Measurements from ENCODE around the gene SELENOW. TPM values are rescaled to one million over a fixed set of nuclear protein-coding genes. Genes with fewer than 3 reads are reported as not detected.

Gene SELENOW
- polyA plus RNA-seq, 3 donors from 2014 or later = 294 to 618 (median 368) TPM

- no peak overlapping the region for H3K4me3 Mint-ChIP-seq
Observed at GRCh38 chr19:47750752-47751151, 27.8 kb upstream of the SELENOW start.

DNA sequence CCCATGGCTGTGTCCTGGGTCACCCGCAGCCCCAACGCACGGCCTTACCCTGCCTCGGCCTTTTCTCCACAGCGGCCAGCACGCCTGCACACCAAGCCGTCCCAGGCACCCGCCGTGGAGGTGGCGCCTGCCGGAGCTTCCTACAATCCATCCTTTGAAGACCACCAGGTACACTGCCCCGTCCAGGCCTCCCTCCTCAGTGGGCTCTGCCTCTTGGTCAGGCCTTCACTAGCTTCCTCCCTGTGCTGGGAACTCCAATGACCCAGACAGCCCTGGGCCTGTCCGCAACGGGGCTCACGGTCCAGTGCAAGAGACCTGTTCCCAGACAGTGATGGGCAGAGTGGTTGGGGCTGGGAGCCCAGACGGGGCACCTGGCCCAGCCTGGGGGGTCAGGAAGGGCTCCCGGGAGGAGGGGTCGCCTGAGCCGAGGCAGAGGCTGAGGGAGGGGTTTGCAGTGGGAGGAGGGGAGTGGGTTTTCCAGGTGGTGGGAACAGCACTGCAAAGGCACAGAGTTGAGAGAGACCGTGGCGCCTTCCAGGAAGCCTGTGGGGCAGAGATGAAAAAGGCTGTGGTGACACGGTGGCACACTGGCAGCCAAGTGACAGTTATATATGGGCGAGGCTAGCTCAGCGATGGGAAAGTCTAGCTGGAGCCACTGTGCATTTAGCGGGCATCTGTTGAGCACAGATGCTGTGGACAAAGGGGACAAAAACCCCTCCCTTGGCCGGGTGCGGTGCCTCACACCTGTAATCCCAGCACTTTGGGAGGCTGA lies 25.9 kb upstream of the SELENOW start:
- Mint-ChIP-seq H3K4me1 (peaks cover 13 to 14% of the 10 kb centered on the region in 2 donors), H3K27me3 (ENCODE audit: low read depth in 3 of 3) (peaks cover 6 to 13% (median 11%) of the 10 kb centered on the region in 3 donors), H3K36me3 (peaks cover 22 to 27% (median 23%) of the 10 kb centered on the region in 3 donors), H3K27ac (peak overlapping the region in 1 of 6 donors; percentile 28), H3K4me3 (no peak overlapping the region), H3K9me3 (no peaks in the 10 kb centered on the region)
- no peak for DNase-seq

More at GRCh38 chr19:47750752-47751151, 27.8 kb upstream of the SELENOW start:
- no peaks in the 10 kb centered on the region for H3K9me3 Mint-ChIP-seq
- peaks cover 20 to 22% of the 10 kb centered on the region in 2 donors for H3K4me1 Mint-ChIP-seq
- H3K36me3 Mint-ChIP-seq = peaks cover 12 to 19% (median 17%) of the 10 kb centered on the region in 3 donors
- peaks cover 0 to 9% (median 7%) of the 10 kb centered on the region in 3 donors for H3K27me3 Mint-ChIP-seq (ENCODE audit: low read depth in 3 of 3)
- H3K27ac Mint-ChIP-seq = peak overlapping the region in 1 of 6 donors; percentile 30
- DNase-seq = no peak

DNA sequence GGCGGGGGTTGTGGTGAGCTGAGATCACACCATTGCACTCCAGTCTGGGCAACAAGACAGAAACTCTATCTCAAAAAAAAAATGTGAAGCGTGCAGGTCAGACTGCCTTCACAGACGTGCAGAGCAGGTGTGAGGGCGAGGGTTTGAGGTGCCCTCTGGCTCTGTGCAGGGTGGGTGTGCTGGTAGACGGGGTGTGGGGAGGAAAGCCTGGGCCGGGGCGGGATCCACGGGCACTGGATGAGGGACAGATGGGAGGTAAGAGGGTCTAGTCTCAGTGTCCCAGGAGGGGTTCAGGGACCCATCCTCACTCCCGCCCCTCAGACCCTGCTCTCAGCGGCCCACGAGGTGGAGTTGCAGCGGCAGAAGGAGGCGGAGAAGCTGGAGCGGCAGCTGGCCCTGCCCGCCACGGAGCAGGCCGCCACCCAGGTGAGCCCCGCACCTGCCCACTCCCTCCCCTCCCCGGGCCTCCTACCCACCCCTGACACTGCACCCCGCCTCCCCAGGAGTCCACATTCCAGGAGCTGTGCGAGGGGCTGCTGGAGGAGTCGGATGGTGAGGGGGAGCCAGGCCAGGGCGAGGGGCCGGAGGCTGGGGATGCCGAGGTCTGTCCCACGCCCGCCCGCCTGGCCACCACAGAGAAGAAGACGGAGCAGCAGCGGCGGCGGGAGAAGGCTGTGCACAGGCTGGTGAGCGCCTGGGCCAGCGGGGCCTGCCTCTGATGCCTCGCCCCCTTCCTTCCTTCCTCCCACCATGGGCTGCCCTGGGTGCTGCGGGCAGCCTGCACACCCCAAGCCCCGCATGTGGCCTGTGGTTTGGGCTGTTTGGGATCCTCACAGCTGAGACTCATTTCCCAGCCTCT lies 24.1 kb upstream of the SELENOW start:
- no peak overlapping the region for H3K4me3 Mint-ChIP-seq
- peaks cover 26 to 36% (median 34%) of the 10 kb centered on the region in 3 donors for H3K36me3 Mint-ChIP-seq
- peaks cover 0 to 2% (median 0%) of the 10 kb centered on the region in 6 donors for H3K9me3 Mint-ChIP-seq
- H3K4me1 Mint-ChIP-seq = peaks cover 0 to 3% of the 10 kb centered on the region in 2 donors
- peaks cover 10 to 13% (median 12%) of the 10 kb centered on the region in 3 donors for H3K27me3 Mint-ChIP-seq (ENCODE audit: low read depth in 3 of 3)
- DNase-seq = no peak
- H3K27ac Mint-ChIP-seq = no peak overlapping the region

- peaks cover 0 to 2% of the 10 kb centered on the region in 2 donors for H3K4me1 Mint-ChIP-seq
- H3K36me3 Mint-ChIP-seq = peaks cover 26 to 36% (median 34%) of the 10 kb centered on the region in 3 donors
- H3K27me3 Mint-ChIP-seq (ENCODE audit: low read depth in 3 of 3) = peaks cover 11 to 14% (median 12%) of the 10 kb centered on the region in 3 donors
- H3K4me3 Mint-ChIP-seq = no peak overlapping the region
- no peak overlapping the region for H3K27ac Mint-ChIP-seq
- H3K9me3 Mint-ChIP-seq = peaks cover 0 to 2% (median 0%) of the 10 kb centered on the region in 6 donors
- DNase-seq = no peak
Observed at GRCh38 chr19:47755065-47755761, 23.3 kb upstream of the SELENOW start.

DNA sequence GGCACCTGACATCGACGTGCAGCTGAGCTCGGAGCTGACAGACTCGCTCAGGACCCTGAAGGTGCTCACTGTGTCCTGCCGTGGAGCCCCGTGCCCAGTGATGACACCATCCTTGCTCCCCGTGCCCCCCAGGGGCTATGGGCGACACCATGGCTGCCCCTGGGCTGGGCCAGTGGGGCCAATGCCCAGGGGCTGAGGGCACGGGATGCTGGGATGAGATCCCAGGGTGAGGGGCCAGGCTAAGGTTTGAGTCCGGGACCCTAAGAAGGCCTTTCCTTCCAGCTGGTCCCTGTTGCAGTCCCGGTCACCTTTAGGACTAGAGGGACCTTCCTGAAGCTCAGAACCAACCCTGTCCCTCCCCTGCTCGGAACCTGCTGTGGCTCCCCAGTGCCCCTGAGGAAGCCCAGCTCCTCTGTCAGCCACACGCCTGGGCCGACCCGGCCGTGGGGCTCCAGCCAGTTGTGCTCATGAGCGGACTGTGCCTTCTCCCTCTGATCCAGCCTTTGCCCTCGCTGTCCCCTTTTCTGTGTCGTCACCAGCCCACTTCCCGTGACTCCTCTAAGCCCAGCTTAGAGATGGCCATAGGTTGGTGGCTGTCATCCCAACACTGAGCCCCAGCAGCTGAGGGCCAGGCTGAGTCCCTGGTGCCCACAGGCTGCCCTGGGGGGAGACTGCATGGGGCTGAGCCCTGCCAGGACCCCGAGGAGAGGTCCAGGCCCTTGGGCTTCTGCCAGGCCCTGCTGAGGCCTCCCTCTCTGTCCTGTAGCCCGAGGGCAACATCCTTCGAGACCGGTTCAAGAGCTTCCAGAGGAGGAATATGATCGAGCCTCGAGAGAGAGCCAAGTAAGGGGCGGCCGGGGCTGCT lies 22.5 kb upstream of the SELENOW start:
- Mint-ChIP-seq H3K9me3 (peaks cover 0 to 2% (median 0%) of the 10 kb centered on the region in 6 donors), H3K27ac (no peak overlapping the region), H3K27me3 (ENCODE audit: low read depth in 3 of 3) (peaks cover 12 to 14% (median 14%) of the 10 kb centered on the region in 3 donors), H3K36me3 (peaks cover 26 to 36% (median 34%) of the 10 kb centered on the region in 3 donors), H3K4me1 (peaks cover 0 to 2% of the 10 kb centered on the region in 2 donors), H3K4me3 (no peak overlapping the region)
- DNase-seq = no peak

DNA sequence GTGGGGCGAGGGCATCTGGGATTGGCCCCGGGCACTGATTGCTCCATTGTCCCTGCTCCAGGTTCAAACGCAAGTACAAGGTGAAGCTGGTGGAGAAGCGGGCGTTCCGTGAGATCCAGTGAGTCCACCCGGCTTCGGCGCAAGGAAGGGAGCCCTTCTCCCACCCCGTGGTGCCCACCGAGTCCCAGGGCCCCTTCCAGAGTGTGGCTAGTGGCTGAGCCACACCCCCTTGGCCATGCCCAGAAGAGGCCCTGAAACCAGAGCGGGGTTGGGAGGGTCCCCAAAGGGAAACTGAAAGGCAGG lies 21.9 kb upstream of the SELENOW start:
- peaks cover 0 to 2% (median 0%) of the 10 kb centered on the region in 6 donors for H3K9me3 Mint-ChIP-seq
- H3K4me1 Mint-ChIP-seq = peaks cover 0 to 2% of the 10 kb centered on the region in 2 donors
- no peak overlapping the region for H3K4me3 Mint-ChIP-seq
- no peak overlapping the region for H3K27ac Mint-ChIP-seq
- no peak for DNase-seq
- H3K27me3 Mint-ChIP-seq (ENCODE audit: low read depth in 3 of 3) = peaks cover 12 to 15% (median 14%) of the 10 kb centered on the region in 3 donors
- peaks cover 26 to 36% (median 34%) of the 10 kb centered on the region in 3 donors for H3K36me3 Mint-ChIP-seq

DNA sequence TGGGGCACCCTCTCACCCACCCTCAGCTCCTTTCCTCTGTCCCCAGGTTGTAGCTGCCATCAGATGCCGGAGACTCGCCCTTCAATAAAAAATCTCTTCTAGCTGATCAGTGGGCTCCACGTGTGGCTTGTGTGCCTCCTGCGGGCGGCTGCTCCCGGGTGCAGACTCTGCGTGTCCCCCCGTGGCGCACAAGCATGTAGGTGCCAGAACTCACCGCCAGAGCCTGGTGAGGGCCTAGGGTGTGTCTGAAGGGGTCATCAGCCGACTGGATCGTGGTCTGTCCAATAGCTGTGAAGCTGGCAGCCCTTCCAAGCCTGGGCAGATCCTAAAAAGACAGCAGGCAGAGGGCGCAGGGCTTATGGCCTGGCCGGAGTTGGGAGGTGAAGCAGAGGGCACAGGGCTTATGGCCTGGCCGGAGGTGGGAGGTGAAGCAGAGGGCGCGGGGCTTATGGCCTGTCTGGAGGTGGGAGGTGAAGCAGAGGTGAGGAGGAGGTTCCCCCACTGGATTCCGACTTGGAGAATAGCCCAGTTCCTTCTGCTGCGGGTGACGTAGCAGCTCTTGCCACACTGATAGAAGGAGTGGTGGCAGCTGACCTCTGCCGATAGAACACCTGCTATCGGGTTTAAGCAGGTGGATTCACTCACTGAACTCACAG lies 21.4 kb upstream of the SELENOW start:
- peaks cover 26 to 36% (median 34%) of the 10 kb centered on the region in 3 donors for H3K36me3 Mint-ChIP-seq
- no peak for DNase-seq
- H3K4me1 Mint-ChIP-seq = peaks cover 0 to 2% of the 10 kb centered on the region in 2 donors
- H3K27me3 Mint-ChIP-seq (ENCODE audit: low read depth in 3 of 3) = peaks cover 11 to 13% (median 12%) of the 10 kb centered on the region in 3 donors
- peaks cover 0 to 2% (median 0%) of the 10 kb centered on the region in 6 donors for H3K9me3 Mint-ChIP-seq
- peak overlapping the region in 1 of 6 donors; percentile 64 for H3K27ac Mint-ChIP-seq
- H3K4me3 Mint-ChIP-seq = no peak overlapping the region

GRCh38 chr19:47757617-47758442 lies 20.7 kb upstream of the SELENOW start:
- peaks cover 11 to 13% (median 12%) of the 10 kb centered on the region in 3 donors for H3K27me3 Mint-ChIP-seq (ENCODE audit: low read depth in 3 of 3)
- peaks cover 0 to 2% (median 0%) of the 10 kb centered on the region in 6 donors for H3K9me3 Mint-ChIP-seq
- H3K27ac Mint-ChIP-seq = no peak overlapping the region
- peaks cover 0 to 2% of the 10 kb centered on the region in 2 donors for H3K4me1 Mint-ChIP-seq
- DNase-seq = no peak
- H3K36me3 Mint-ChIP-seq = peaks cover 26 to 35% (median 34%) of the 10 kb centered on the region in 3 donors
- no peak overlapping the region for H3K4me3 Mint-ChIP-seq

GRCh38 chr19:47758443-47758804 lies 20.1 kb upstream of the SELENOW start:
- Mint-ChIP-seq H3K36me3 (peaks cover 21 to 33% (median 30%) of the 10 kb centered on the region in 3 donors), H3K4me1 (peaks cover 0 to 2% of the 10 kb centered on the region in 2 donors), H3K4me3 (no peak overlapping the region)

GRCh38 chr19:47760632-47760999 lies 17.9 kb upstream of the SELENOW start:
- Mint-ChIP-seq H3K27ac (no peak overlapping the region), H3K9me3 (peaks cover 0 to 2% (median 0%) of the 10 kb centered on the region in 6 donors), H3K27me3 (ENCODE audit: low read depth in 3 of 3) (peaks cover 8 to 12% (median 8%) of the 10 kb centered on the region in 3 donors), H3K36me3 (peaks cover 16 to 26% (median 25%) of the 10 kb centered on the region in 3 donors), H3K4me1 (peaks cover 0 to 2% of the 10 kb centered on the region in 2 donors), H3K4me3 (no peak overlapping the region)
- no peak for DNase-seq

More at GRCh38 chr19:47758443-47758804, 20.1 kb upstream of the SELENOW start:
- Mint-ChIP-seq H3K27ac (peak overlapping the region in 1 of 6 donors; percentile 40), H3K9me3 (peaks cover 0 to 2% (median 0%) of the 10 kb centered on the region in 6 donors), H3K27me3 (ENCODE audit: low read depth in 3 of 3) (peaks cover 11 to 13% (median 12%) of the 10 kb centered on the region in 3 donors)
- no peak for DNase-seq

DNA sequence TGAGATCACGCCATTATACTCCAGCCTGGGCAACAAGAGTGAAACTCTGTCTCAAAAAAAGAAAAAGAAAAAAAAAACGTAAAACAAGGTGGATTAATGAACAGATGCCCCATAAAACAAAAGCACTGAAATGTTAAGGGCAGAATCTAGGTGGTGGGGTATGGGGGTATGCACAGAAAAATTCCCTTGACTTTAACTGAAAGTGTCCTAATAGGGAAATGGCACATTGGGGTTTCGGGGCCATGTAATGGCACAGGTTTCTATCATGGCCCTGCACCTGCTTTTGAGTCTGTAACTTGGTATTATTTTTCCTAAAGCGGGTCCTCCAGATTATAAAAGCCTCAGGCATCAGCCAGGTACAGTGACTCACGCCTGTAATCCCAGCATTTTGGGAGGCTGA lies 16.9 kb upstream of the SELENOW start:
- H3K9me3 Mint-ChIP-seq = peaks cover 0 to 2% (median 0%) of the 10 kb centered on the region in 6 donors
- peaks cover 0 to 2% of the 10 kb centered on the region in 2 donors for H3K4me1 Mint-ChIP-seq
- peaks cover 8 to 12% (median 8%) of the 10 kb centered on the region in 3 donors for H3K27me3 Mint-ChIP-seq (ENCODE audit: low read depth in 3 of 3)
- no peak overlapping the region for H3K4me3 Mint-ChIP-seq
- H3K27ac Mint-ChIP-seq = no peak overlapping the region
- DNase-seq = no peak
- peaks cover 16 to 26% (median 25%) of the 10 kb centered on the region in 3 donors for H3K36me3 Mint-ChIP-seq
